ENCODE data around the gene ZNF789. TPM values are rescaled to one million over a fixed set of nuclear protein-coding genes. Genes with fewer than 3 reads are reported as not detected.
"Not testable (repeated sequence)": the region's sequence is repeated elsewhere in the genome, so short reads cannot be mapped to it uniquely, and the experiment has no call there.

ZNF789 gene
- total RNA-seq, 1 donor from 2014 or later = 5.2 TPM

DNA sequence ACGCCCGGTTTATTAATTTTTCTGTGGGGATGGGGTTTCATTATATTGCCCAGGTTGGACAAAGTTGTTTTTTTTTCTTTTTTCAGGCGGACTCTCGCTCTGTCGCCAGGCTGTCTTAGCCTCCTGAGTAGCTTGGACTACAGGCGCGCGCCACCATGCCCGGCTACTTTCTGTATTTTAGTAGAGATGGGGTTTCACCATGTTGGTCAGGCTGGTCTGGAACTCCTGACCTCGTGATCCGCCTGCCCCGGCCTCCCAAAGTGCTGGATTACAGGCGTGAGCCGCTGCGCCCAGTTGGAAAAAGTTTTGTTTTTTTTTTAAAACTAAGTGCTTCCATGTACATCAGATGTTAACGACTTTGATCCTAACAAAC is 27.9 kb downstream of the ZNF789 start:
- no peak for DNase-seq (ENCODE audit: low spot score)
- ATAC-seq = no peak

DNA sequence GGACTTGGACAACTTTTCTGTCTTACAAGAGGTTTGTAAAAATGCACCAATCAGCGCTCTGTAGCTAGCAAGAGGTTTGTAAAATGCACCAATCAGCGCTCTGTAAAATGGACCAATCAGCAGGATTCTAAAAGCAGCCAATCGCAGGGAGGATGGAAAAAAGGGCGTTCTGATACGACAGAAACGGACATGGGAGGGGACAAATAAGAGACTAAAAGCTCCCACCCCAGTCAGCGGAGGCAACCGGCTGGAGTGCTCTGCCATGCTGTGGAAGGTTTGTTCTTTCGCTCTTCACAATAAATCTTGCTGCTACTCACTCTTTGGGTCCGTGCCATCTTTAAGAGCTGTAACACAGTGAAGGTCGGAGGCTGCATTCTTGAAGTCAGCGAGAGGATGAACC is 28.5 kb downstream of the ZNF789 start:
- not testable (repeated sequence) for DNase-seq (ENCODE audit: low spot score); ATAC-seq

- ATAC-seq (no peak), DNase-seq (ENCODE audit: low spot score) (no peak)
Measured at GRCh38 chr7:99504281-99504602, 31.6 kb downstream of the ZNF789 start.

DNA sequence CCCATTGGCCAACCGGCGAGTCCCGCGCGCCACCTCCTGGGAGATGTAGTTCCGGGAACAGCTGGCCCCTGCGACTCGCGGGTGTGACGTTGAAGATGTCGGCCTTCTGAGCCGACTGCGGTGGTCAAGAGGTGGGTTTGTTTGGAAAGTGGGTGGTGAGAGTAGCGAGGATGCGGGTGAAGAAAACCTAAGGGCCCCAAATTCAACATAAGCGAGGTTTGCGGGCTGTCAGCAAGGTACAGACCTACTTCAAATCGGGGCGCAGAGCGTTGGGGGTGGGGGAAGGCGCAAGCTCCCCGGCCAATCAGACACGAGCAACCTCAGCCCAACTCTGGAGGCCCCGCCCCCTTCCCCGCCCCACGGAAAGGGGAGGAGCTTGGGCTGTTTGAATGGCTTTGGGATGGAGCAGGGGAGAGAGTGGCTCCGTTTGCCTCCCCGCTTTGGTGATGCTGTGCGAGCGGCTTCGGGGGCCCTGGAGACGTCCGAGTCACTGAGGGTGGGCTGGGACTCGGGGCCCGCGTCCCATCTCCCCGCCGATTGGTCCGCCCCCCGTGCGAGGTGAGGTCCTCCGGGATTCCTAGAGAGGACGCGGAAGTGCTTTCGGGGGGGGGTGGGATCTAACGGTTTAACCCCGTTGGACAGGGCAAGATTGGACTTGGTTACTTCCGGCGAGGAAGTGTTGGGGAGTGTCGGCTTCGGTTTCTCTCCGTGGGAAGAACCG is 32.1 kb downstream of the ZNF789 start, which contains the start of gene ZKSCAN5:
ZKSCAN5 (plus strand) TSS at position 60 of the 721 bp plus-strand sequence. CDS start 1,383 bp downstream, outside the sequence.
- ATAC-seq = peak; percentile 91
- DNase-seq (ENCODE audit: low spot score) = peak; percentile 98

DNA sequence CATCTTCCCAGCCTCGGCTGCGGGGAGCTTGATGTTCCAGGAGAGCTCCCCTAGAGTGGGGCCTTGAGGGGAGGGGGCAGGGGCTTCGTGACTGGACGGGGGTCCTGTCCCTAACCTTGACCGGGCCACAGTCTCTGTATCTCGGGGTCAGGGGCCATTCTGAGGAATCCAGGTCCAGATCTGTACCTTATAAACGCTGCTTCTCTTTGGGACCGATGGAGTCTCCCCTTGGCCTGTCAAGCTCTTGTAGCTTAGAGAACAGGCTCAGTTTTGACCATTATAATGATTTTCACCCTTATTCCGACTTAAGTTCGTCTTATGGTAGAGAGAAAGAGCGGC is 32.6 kb downstream of the ZNF789 start:
- DNase-seq (ENCODE audit: low spot score) = no peak
- peak; percentile 1 for ATAC-seq

DNA sequence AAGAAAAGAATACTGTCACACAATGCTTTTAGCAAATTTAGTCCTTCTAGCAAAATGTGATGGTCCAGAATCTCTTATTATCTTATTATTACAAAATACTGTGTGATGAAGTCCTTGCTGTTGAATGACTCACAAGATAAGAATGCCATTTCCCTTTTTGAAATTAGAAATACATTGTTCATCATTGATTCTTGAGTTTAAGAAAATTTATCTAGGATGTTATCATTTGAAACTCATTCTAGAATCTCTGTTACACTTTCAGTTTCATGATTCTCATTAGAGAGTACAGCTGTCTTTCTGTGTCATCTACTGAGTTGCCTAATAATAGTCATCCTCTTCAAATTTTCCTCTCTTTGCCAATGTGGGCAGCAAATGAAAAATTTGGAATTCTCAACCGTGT is 41.4 kb downstream of the ZNF789 start:
- ATAC-seq = no peak
- no peak for DNase-seq (ENCODE audit: low spot score)

DNA sequence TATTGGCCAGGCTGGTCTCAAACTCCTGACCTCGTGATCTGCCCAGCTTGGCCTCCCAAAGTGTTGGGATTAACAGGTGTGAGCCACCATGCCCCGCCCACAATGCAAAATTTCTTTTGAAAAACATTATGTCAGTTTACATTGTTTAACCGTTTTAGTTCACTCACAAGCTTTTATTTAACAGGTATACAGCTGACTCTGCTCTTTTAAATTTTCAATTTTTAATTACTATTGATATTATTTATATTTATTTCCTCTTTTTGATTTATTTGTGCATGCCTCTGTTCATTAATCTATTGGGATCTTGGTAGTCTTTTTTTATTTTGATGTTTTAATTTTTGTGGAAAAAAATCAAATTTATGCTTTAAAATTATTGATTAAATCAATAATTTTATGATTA is 48.7 kb downstream of the ZNF789 start:
- ATAC-seq (no peak), DNase-seq (ENCODE audit: low spot score) (no peak)

- ATAC-seq (peak; percentile 24), DNase-seq (ENCODE audit: low spot score) (no peak)
Measured at GRCh38 chr7:99525713-99526440, 53.2 kb downstream of the ZNF789 start.

DNA sequence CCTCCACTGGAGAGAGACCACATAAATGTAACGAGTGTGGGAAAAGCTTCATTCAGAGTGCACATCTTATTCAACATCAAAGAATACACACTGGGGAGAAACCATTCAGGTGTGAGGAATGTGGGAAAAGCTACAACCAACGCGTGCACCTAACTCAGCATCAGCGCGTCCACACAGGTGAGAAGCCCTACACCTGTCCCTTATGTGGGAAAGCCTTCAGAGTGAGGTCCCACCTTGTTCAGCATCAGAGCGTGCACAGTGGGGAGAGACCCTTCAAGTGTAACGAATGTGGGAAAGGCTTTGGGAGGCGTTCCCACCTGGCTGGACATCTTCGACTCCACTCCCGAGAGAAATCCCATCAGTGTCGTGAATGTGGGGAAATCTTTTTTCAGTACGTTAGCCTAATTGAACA is 58.7 kb downstream of the ZNF789 start:
- ATAC-seq = no peak
- no peak for DNase-seq (ENCODE audit: low spot score)

DNA sequence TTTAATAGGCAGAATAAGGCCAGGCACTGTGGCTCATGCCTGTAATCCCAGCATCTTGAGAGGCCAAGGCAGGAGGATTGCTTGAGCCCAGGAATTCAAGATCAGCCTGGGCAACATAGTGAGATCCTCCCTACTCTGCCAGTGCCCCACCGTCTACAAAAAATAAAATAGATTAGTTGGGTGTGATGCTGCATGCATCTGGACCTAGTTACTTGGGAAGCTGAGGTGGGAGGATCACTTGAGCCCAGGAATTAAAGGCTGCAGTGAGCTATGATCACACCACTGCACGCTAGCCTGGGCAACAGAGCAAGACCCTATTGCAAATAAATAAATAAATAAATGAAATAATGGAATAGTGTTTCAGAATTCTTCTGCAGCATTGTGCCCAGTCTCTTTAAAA is 63.0 kb downstream of the ZNF789 start:
- DNase-seq (ENCODE audit: low spot score) (no peak), ATAC-seq (no peak)

Other genes starting within 250 kb of the ZNF789 start
- not detected for gene MYH16, start 200.1 kb upstream of the ZNF789 start, total RNA-seq
- 64.2 TPM for gene ARPC1A, start 147.0 kb upstream of the ZNF789 start, total RNA-seq
- 37.4 TPM for gene ARPC1B, start 98.2 kb upstream of the ZNF789 start, total RNA-seq
- gene PDAP1, start 64.3 kb upstream of the ZNF789 start, total RNA-seq = 32.7 TPM
- 25.8 TPM for gene BUD31, start 63.9 kb upstream of the ZNF789 start, total RNA-seq
- gene PTCD1, start 34.1 kb upstream of the ZNF789 start, total RNA-seq = 2.3 TPM
- gene CPSF4, start 33.9 kb upstream of the ZNF789 start, total RNA-seq = 14.4 TPM
- 130 TPM for gene ATP5MF, start 6.7 kb upstream of the ZNF789 start, total RNA-seq
- gene ZNF394, start 27.4 kb downstream of the ZNF789 start, total RNA-seq = 8.6 TPM
- gene ZKSCAN5, start 31.8 kb downstream of the ZNF789 start, total RNA-seq = 3.0 TPM
- gene FAM200A, start 79.2 kb downstream of the ZNF789 start, total RNA-seq = 2.2 TPM
- 24.0 TPM for gene ZNF655, start 85.8 kb downstream of the ZNF789 start, total RNA-seq
- 0.18 TPM for gene TMEM225B, start 125.4 kb downstream of the ZNF789 start, total RNA-seq
- 5.5 TPM for gene ZSCAN25, start 144.1 kb downstream of the ZNF789 start, total RNA-seq
- gene CYP3A5, start 207.1 kb downstream of the ZNF789 start, total RNA-seq = 564 TPM